ENCODE results near the gene SMIM34.

SMIM34 gene

GRCh38 chr21:34369741-34370140, 54.0 kb downstream of the SMIM34 start:
- Histone ChIP-seq H3K27ac (no peak overlapping the region), H3K4me1 (ENCODE audit: control insufficient read depth in 1 of 2, insufficient read depth in 1 of 2, low read depth in 1 of 2, low read length in 1 of 2) (peaks cover 11 to 16% of the 10 kb centered on the region in 2 experiments), H3K4me3 (ENCODE audit: low read depth in 1 of 2, low read length in 1 of 2) (no peak overlapping the region), H3K27me3 (no peaks in the 10 kb centered on the region), H3K9me3 (no peaks in the 10 kb centered on the region), H3K36me3 (no peaks in the 10 kb centered on the region)
- no peak for TF ChIP-seq CTCF (IDR thresholded peaks at IDR 0.05)

All from neutrophil (primary cell).